H1 (cell line): ENCODE results near the gene FBLN5. TPM values are rescaled to one million over a fixed set of nuclear protein-coding genes. Genes with fewer than 3 reads are reported as not detected.

Experiments
- CTCF ChIA-PET: fragments of 300-600 bp; sonication (Branson Sonifier 250); formaldehyde crosslinking; loops from one replicate; lab custom pipeline; 2021; ENCODE audit not compliant: partially characterized antibody; lab: Charles Lee
- POLR2A ChIA-PET: fragments of 300-600 bp; sonication (Branson Sonifier 250); formaldehyde crosslinking; loops from one replicate; lab custom pipeline; 2021; ENCODE audit warnings: inconsistent platforms; ENCODE audit not compliant: partially characterized antibody; lab: Charles Lee
- DNase-seq, 2 experiments: peaks; one replicate each; pipeline versions ENCODE4 v3.0.0 to v3.0.0-alpha.2; 2010 to 2022; ENCODE audit warnings: low spot score in 2 of 2, low read depth in 1 of 2, mixed read lengths in 1 of 2
- FAIRE-seq: peaks from 2 replicates; lab custom pipeline; 2011; peaks lifted over from hg19 to GRCh38; lab: Jason Lieb, UNC
- H2AFZ ChIP-seq: 2 replicates; pipeline ENCODE4 v1.8.1; 2012; ENCODE audit warnings: low read length, inconsistent platforms
- H2AK5ac ChIP-seq: 2 replicates; pipeline ENCODE4 v1.6.1; 2013; ENCODE audit warnings: low read depth, low read length
- H2BK120ac ChIP-seq: replicated peaks from 2 replicates; pipeline ENCODE3; 2013; ENCODE audit warnings: low read depth, low read length, inconsistent platforms
- H2BK12ac ChIP-seq: 2 replicates; pipeline ENCODE4 v1.6.1; 2013; ENCODE audit warnings: low read depth, low read length
- H2BK15ac ChIP-seq: 2 replicates; pipeline ENCODE4 v1.6.1; 2013; ENCODE audit warnings: low read length
- H2BK20ac ChIP-seq: 2 replicates; pipeline ENCODE4 v1.6.1; 2013; ENCODE audit warnings: low read length
- H2BK5ac ChIP-seq: 2 replicates; pipeline ENCODE4 v1.6.1; 2013; ENCODE audit warnings: low read depth, low read length
- H3K14ac ChIP-seq: 2 replicates; pipeline ENCODE4 v1.6.1; 2013; ENCODE audit warnings: inconsistent platforms; ENCODE audit not compliant: insufficient read length
- H3K18ac ChIP-seq: 2 replicates; pipeline ENCODE4 v1.6.1; 2013; ENCODE audit warnings: low read length; ENCODE audit errors: extremely low read depth
- H3K23ac ChIP-seq: 2 replicates; pipeline ENCODE4 v1.6.1; 2013; ENCODE audit warnings: inconsistent platforms; ENCODE audit not compliant: insufficient read length
- H3K23me2 ChIP-seq: 2 replicates; pipeline ENCODE4 v1.6.1; 2013; ENCODE audit warnings: low read depth, low read length
- H3K27ac ChIP-seq: 2 replicates; pipeline ENCODE4 v1.6.1; 2011; ENCODE audit warnings: low read depth, low read length, inconsistent platforms
- H3K27me3 ChIP-seq, 4 experiments: replicated peaks in 1 of 4; 1 replicate in 1 of 4; 2 replicates in 3 of 4; pipeline versions ENCODE4 v1.6.1 to v1.8.1; 2011 to 2013; ENCODE audit warnings: low read length in 3 of 4, mild to moderate bottlenecking in 3 of 4, inconsistent platforms in 2 of 4, mixed read lengths in 2 of 4, moderate library complexity in 1 of 4; ENCODE audit not compliant: control insufficient read depth in 3 of 4, insufficient read depth in 3 of 4; ENCODE audit errors: extremely low read depth in 1 of 4
- H3K36me3 ChIP-seq, 4 experiments: 2 replicates each; pipeline versions ENCODE4 v1.6.1 to v1.8.1; 2011 to 2013; ENCODE audit warnings: mild to moderate bottlenecking in 4 of 4, low read length in 3 of 4, moderate library complexity in 2 of 4, control low read depth in 1 of 4, inconsistent platforms in 1 of 4; ENCODE audit not compliant: insufficient read depth in 4 of 4, control insufficient read depth in 2 of 4
- H3K4ac ChIP-seq: replicated peaks from 2 replicates; pipeline ENCODE3; 2013; ENCODE audit warnings: low read length, low read depth, mixed read lengths, inconsistent platforms; ENCODE audit not compliant: insufficient read length
- H3K4me1 ChIP-seq, 4 experiments: replicated peaks in 1 of 4; 1 replicate in 1 of 4; 2 replicates in 3 of 4; pipeline versions ENCODE4 v1.6.1 to v1.8.1; 2011 to 2013; ENCODE audit warnings: low read length in 3 of 4, inconsistent platforms in 2 of 4, mixed read lengths in 1 of 4; ENCODE audit not compliant: insufficient read depth in 4 of 4, control insufficient read depth in 3 of 4
- H3K4me2 ChIP-seq, 2 experiments: 2 replicates each; pipeline versions ENCODE4 v1.6.1 to v1.8.1; 2011 to 2013; ENCODE audit warnings: low read depth in 2 of 2, low read length in 2 of 2, control low read depth in 1 of 2, inconsistent platforms in 1 of 2, mild to moderate bottlenecking in 1 of 2; ENCODE audit not compliant: insufficient read depth in 1 of 2
- H3K4me3 ChIP-seq, 4 experiments: fragments of 200-600, 300-600 bp in 1 of 4; sonication (generic), shearing (Covaris generic), sonication (Bioruptor Twin) in 1 of 4; 2 replicates each; pipeline versions ENCODE4 v1.5.1 to v1.8.1; 2011 to 2016; ENCODE audit warnings: low read length in 4 of 4, low read depth in 3 of 4, control low read depth in 2 of 4, inconsistent platforms in 2 of 4, mild to moderate bottlenecking in 2 of 4, mixed read lengths in 1 of 4, moderate library complexity in 1 of 4; ENCODE audit not compliant: insufficient read depth in 2 of 4; ENCODE audit errors: extremely low read depth in 1 of 4
- H3K56ac ChIP-seq: replicated peaks from 2 replicates; pipeline ENCODE3; 2013; ENCODE audit warnings: low read depth, mild to moderate bottlenecking, mixed read lengths, low read length, inconsistent platforms; ENCODE audit not compliant: insufficient read length
- H3K79me1 ChIP-seq: 2 replicates; pipeline ENCODE4 v1.6.1; 2013; ENCODE audit warnings: low read depth, low read length, control low read depth
- H3K79me2 ChIP-seq, 2 experiments: 2 replicates each; pipeline versions ENCODE4 v1.6.1 to v1.8.1; 2012 to 2013; ENCODE audit warnings: low read length in 2 of 2, mild to moderate bottlenecking in 2 of 2, inconsistent platforms in 1 of 2; ENCODE audit not compliant: insufficient read depth in 2 of 2, control insufficient read depth in 1 of 2
- H3K9ac ChIP-seq, 4 experiments: replicated peaks in 1 of 4; 1 replicate in 1 of 4; 2 replicates in 3 of 4; pipeline versions ENCODE4 v1.6.1 to v1.8.1; 2011 to 2013; ENCODE audit warnings: low read depth in 3 of 4, low read length in 3 of 4, control low read depth in 2 of 4, mild to moderate bottlenecking in 2 of 4, moderate library complexity in 2 of 4, inconsistent platforms in 1 of 4; ENCODE audit errors: extremely low read depth in 1 of 4
- H3K9me3 ChIP-seq, 2 experiments: 2 replicates each; pipeline versions ENCODE4 v1.6.1 to v1.8.1; 2012 to 2013; ENCODE audit warnings: mild to moderate bottlenecking in 2 of 2, moderate library complexity in 2 of 2, control low read depth in 1 of 2, inconsistent platforms in 1 of 2, low read depth in 1 of 2, low read length in 1 of 2, mixed read lengths in 1 of 2; ENCODE audit not compliant: insufficient read depth in 2 of 2
- H4K20me1 ChIP-seq, 2 experiments: replicated peaks in 1 of 2; 2 replicates each; pipeline versions ENCODE3 to v1.8.1; 2011 to 2013; ENCODE audit warnings: inconsistent platforms in 2 of 2, low read length in 2 of 2, mild to moderate bottlenecking in 1 of 2; ENCODE audit not compliant: insufficient read depth in 2 of 2, control insufficient read depth in 1 of 2
- H4K5ac ChIP-seq: 2 replicates; pipeline ENCODE4 v1.6.1; 2013; ENCODE audit warnings: low read length, low read depth, mixed read lengths, inconsistent platforms; ENCODE audit not compliant: insufficient read length
- H4K8ac ChIP-seq: 2 replicates; pipeline ENCODE4 v1.8.0; 2013; ENCODE audit warnings: mild to moderate bottlenecking, moderate library complexity, low read length, inconsistent platforms; ENCODE audit not compliant: insufficient read depth; ENCODE audit errors: extremely low read depth
- H4K91ac ChIP-seq: replicated peaks from 2 replicates; pipeline ENCODE3; 2013; ENCODE audit warnings: low read length, mixed read lengths, inconsistent platforms; ENCODE audit not compliant: insufficient read length
- CHD2 ChIP-seq: IDR thresholded peaks from 2 replicates; pipeline ENCODE4 v1.6.1; 2012; ENCODE audit warnings: low read length, improper control_type of control experiment
- GABPA ChIP-seq: IDR thresholded peaks from 2 replicates; pipeline ENCODE4 v1.6.1; 2011; ENCODE audit warnings: mild to moderate bottlenecking, low read length, moderate library complexity, borderline replicate concordance; ENCODE audit not compliant: insufficient read depth
- PHF8 ChIP-seq: fragments of 200-600 bp; sonication (generic); conservative IDR thresholded peaks from 2 replicates; pipeline ENCODE4 v1.7.1; 2012; ENCODE audit warnings: low read depth, mild to moderate bottlenecking, inconsistent platforms, low read length, moderate library complexity
- POLR2A ChIP-seq, 2 experiments: IDR thresholded peaks; 1 replicate in 1 of 2; 2 replicates in 1 of 2; pipeline ENCODE4 v1.6.1; 2011; ENCODE audit warnings: low read depth in 2 of 2, low read length in 2 of 2, mild to moderate bottlenecking in 2 of 2; ENCODE audit errors: control extremely low read depth in 1 of 2
- RNF2 ChIP-seq: fragments of 200-900, 300-1000 bp; sonication (generic); IDR thresholded peaks from 2 replicates; pipeline ENCODE4 v1.7.1; 2016; ENCODE audit warnings: borderline replicate concordance, low read depth, mild to moderate bottlenecking, antibody characterized with exemption, low read length; ENCODE audit not compliant: poor library complexity, severe bottlenecking; ENCODE audit errors: missing control alignments
- SP4 ChIP-seq: IDR thresholded peaks from 2 replicates; pipeline ENCODE4 v1.6.1; 2012; ENCODE audit warnings: low read length, inconsistent platforms
- WGBS, 2 experiments: shearing (Covaris generic) in 1 of 2; methylation state at CpG; one replicate each; pipeline versions ENCODE4 v1.1.6 to v1.1.7; 2013 to 2015; ENCODE audit warnings: low lambda C conversion rate in 2 of 2, mixed read lengths in 2 of 2, inconsistent platforms in 1 of 2, low coverage in 1 of 2, missing lambda C conversion rate in 1 of 2; ENCODE audit not compliant: insufficient replicate concordance in 2 of 2, insufficient coverage in 1 of 2, insufficient read length in 1 of 2; ENCODE audit errors: extremely low coverage in 1 of 2, missing lambda C conversion rate in 1 of 2; 5-methylcytosine and 5-hydroxymethylcytosine counted together
- polyA plus RNA-seq, 7 experiments: library from polyadenylated mRNA; depleted of rRNA in 3 of 7; stranded (reverse) in 5 of 7; unstranded in 2 of 7; fragments of >200 nt in 5 of 7; fragments of 200-250 nt in 2 of 7; gene quantifications; 1 replicate in 5 of 7; 2 replicates in 1 of 7; 4 replicates in 1 of 7; pipeline versions ENCODE4 v1.2.1 to v1.2.3, GENCODE V29; 2011 to 2013; ENCODE audit warnings: missing spikeins in 2 of 7, mixed read lengths in 2 of 7
- total RNA-seq: library from RNA; stranded (reverse); fragmentation: NEBNext Ultra II Directional; extraction: Animal tissue kit (Norgen Biotek cat#: 25700); gene quantifications from 2 replicates; pipeline ENCODE4 v1.2.1, GENCODE V29; 2021
- TF ChIP-seq, protein P1 (sequence below): IDR thresholded peaks from 2 replicates; pipeline ENCODE4 v1.6.1; 2012; ENCODE audit warnings: inconsistent platforms

FBLN5 gene
- total and polyA plus RNA-seq, 2 of the 8 experiments (the other 6 are each of a cell fraction or from before 2014, with no cell fraction given), result 0.88 to 3.5 TPM

GRCh38 chr14:91919814-91920213 is 27.7 kb downstream of the FBLN5 start:
- no peak overlapping the region for H2BK120ac ChIP-seq
- no peak overlapping the region for H2BK5ac ChIP-seq
- no peak overlapping the region for H2AK5ac ChIP-seq
- no peak overlapping the region for H3K27ac ChIP-seq
- DNase-seq (no peak), FAIRE-seq (no peak)
- no peak overlapping the region for H3K56ac ChIP-seq
- no peak overlapping the region for H3K9ac ChIP-seq
- H4K20me1 ChIP-seq, result no peaks in the 10 kb centered on the region
- no peak overlapping the region for H4K5ac ChIP-seq
- H3K4me2 ChIP-seq, result no peak overlapping the region
- H3K9me3 ChIP-seq, result no peaks in the 10 kb centered on the region
- CTCF ChIA-PET, result interaction anchor here (3.0 kb wide), 1 partner anchor 9 kb away, joined by 12 read pairs; no protein-coding TSS in a partner anchor
- H2AFZ ChIP-seq, result no peak overlapping the region; the same call in 1 of the 2 replicates
- no peak overlapping the region for H4K91ac ChIP-seq
- no peak overlapping the region for H2BK20ac ChIP-seq
- H3K23me2 ChIP-seq, result no peaks in the 10 kb centered on the region
- H3K27me3 ChIP-seq, result no peaks in the 10 kb centered on the region
- no peak overlapping the region for H4K8ac ChIP-seq
- no peak overlapping the region for H2BK12ac ChIP-seq
- no peaks in the 10 kb centered on the region for H3K36me3 ChIP-seq
- H3K4me1 ChIP-seq, result no peaks in the 10 kb centered on the region
- no peak overlapping the region for H3K4me3 ChIP-seq
- no peak overlapping the region for H3K14ac ChIP-seq
- no peaks in the 10 kb centered on the region for H3K79me1 ChIP-seq
- no peak overlapping the region for H3K18ac ChIP-seq
- POLR2A ChIA-PET, result no interaction called here
- no peak overlapping the region for H3K4ac ChIP-seq
- WGBS, 2 experiments, result 91% methylated on average over 4 of the region's 4 CpGs; no CpG with 5 or more reads in 1 of the 2 experiments
- TF ChIP-seq, protein P1, sequence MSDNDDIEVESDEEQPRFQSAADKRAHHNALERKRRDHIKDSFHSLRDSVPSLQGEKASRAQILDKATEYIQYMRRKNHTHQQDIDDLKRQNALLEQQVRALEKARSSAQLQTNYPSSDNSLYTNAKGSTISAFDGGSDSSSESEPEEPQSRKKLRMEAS, result no peak
- TF ChIP-seq PHF8 (no peak), SP4 (no peak), GABPA (no peak), POLR2A (IDR thresholded peaks at IDR 0.05; ENCODE audit: control extremely low read depth in 1 of 2, low read depth in 2 of 2, low read length in 2 of 2) (no peak), CHD2 (no peak), RNF2 (no peak)
- H3K23ac ChIP-seq, result no peak overlapping the region
- no peaks in the 10 kb centered on the region for H3K79me2 ChIP-seq
- no peak overlapping the region for H2BK15ac ChIP-seq
